Uterus (tissue), 4 donors: ENCODE measurements around the gene SLITRK2. TPM values are rescaled to one million over a fixed set of nuclear protein-coding genes. Genes with fewer than 3 reads are reported as not detected.

ENCODE experiments used
- DNase-seq, 2 donors: peaks; one replicate each; pipeline ENCODE4 v3.0.0-alpha.2; 2019 to 2020
- H3K27ac ChIP-seq, 2 donors: fragments of 200-600 bp; sonication (generic); 1 replicate in 1 of 2; 2 replicates in 1 of 2; pipeline ENCODE4 v1.5.1; 2016 to 2018
- H3K27me3 ChIP-seq, 2 donors: fragments of 200-600 bp; sonication (generic); one replicate each; pipeline ENCODE4 v1.5.1; 2018 to 2019; ENCODE audit warnings: control low read depth in 1 of 2
- H3K36me3 ChIP-seq, 2 donors: fragments of 200-600 bp; sonication (generic); one replicate each; pipeline ENCODE4 v1.5.1; 2019; ENCODE audit warnings: control low read depth in 1 of 2
- H3K4me1 ChIP-seq, 2 donors: fragments of 200-600 bp; sonication (generic); one replicate each; pipeline ENCODE4 v1.5.1; 2018 to 2019; ENCODE audit warnings: control low read depth in 1 of 2
- H3K4me3 ChIP-seq, 2 donors: fragments of 200-600 bp; sonication (generic); 1 replicate in 1 of 2; 2 replicates in 1 of 2; pipeline ENCODE4 v1.5.1; 2018 to 2019; ENCODE audit warnings: mild to moderate bottlenecking in 1 of 2
- H3K9me3 ChIP-seq, 2 donors: fragments of 200-600 bp; sonication (generic); one replicate each; pipeline ENCODE4 v1.5.1; 2019; ENCODE audit warnings: control low read depth in 1 of 2
- CTCF ChIP-seq, 4 experiments: fragments of 200-600 bp in 2 of 4; fragments of 450-650 bp in 2 of 4; sonication (generic) in 2 of 4; IDR thresholded peaks; one replicate each; pipeline ENCODE4 v1.5.1; 2016 to 2019; ENCODE audit warnings: antibody characterized with exemption in 4 of 4, mild to moderate bottlenecking in 2 of 4, moderate library complexity in 1 of 4
- POLR2A ChIP-seq, 2 donors: fragments of 450-650 bp; IDR thresholded peaks; one replicate each; pipeline ENCODE4 v1.6.1; 2016; ENCODE audit warnings: antibody characterized with exemption in 2 of 2, mild to moderate bottlenecking in 1 of 2, moderate library complexity in 1 of 2
- intact Hi-C: fragments of 100-400 bp; cut with DNase I; formaldehyde crosslinking; loops from one replicate; pipeline ENCODE4 v1.15.1; 2023; ENCODE audit warnings: low total_unique reads
- small RNA-seq: library from RNA; depleted of rRNA; stranded (forward); fragments of <200 nt; gene quantifications from one replicate; pipeline ENCODE3, GENCODE V24; 2016
- total RNA-seq, 4 donors: library from RNA; depleted of rRNA in 3 of 4; stranded (reverse); fragments of >200 nt in 3 of 4; gene quantifications; one replicate each; pipeline versions ENCODE4 v1.1.0 to v1.2.4, GENCODE V29; 2014 to 2023
- donor health status: DM: yes; HTN: yes; CAD: no.

SLITRK2 gene
- total RNA-seq, 4 donors from 2014 or later, result 0.37 to 2.1 (median 0.59) TPM; not detected in 1

GRCh38 chrX:145853181-145853580 is 35.6 kb downstream of the SLITRK2 start:
- DNase-seq, result no peak
- H3K4me1 ChIP-seq, result no peaks in the 10 kb centered on the region
- intact Hi-C loops, result no loop called here
- no peaks in the 10 kb centered on the region for H3K9me3 ChIP-seq
- H3K27ac ChIP-seq, result no peak overlapping the region
- TF ChIP-seq POLR2A (IDR thresholded peaks at IDR 0.05) (no peak), CTCF (IDR thresholded peaks at IDR 0.05) (no peak)
- no peak overlapping the region for H3K4me3 ChIP-seq
- H3K27me3 ChIP-seq, result no peaks in the 10 kb centered on the region
- H3K36me3 ChIP-seq, result no peaks in the 10 kb centered on the region

- no peak for TF ChIP-seq CTCF (IDR thresholded peaks at IDR 0.05)
- TF ChIP-seq POLR2A (IDR thresholded peaks at IDR 0.05), result no peak
- DNase-seq, result no peak
- Histone ChIP-seq H3K27ac (no peak overlapping the region), H3K4me3 (no peak overlapping the region), H3K27me3 (no peaks in the 10 kb centered on the region), H3K36me3 (no peaks in the 10 kb centered on the region), H3K9me3 (no peaks in the 10 kb centered on the region), H3K4me1 (no peaks in the 10 kb centered on the region)
- intact Hi-C loops, result no loop called here
These were observed 38.6 kb downstream of the SLITRK2 start for GRCh38 chrX:145856181-145856580.

- no peak for DNase-seq
- no peaks in the 10 kb centered on the region for H3K4me1 ChIP-seq
- no peak overlapping the region for H3K4me3 ChIP-seq
- intact Hi-C loops, result no loop called here
- H3K27me3 ChIP-seq, result no peaks in the 10 kb centered on the region
- no peak for TF ChIP-seq POLR2A (IDR thresholded peaks at IDR 0.05)
- TF ChIP-seq CTCF (IDR thresholded peaks at IDR 0.05), result no peak
- no peaks in the 10 kb centered on the region for H3K9me3 ChIP-seq
- H3K36me3 ChIP-seq, result no peaks in the 10 kb centered on the region
- no peak overlapping the region for H3K27ac ChIP-seq
These were observed 44.2 kb downstream of the SLITRK2 start for GRCh38 chrX:145861818-145862217.

GRCh38 chrX:145865082-145865481 is 47.5 kb downstream of the SLITRK2 start:
- Histone ChIP-seq H3K36me3 (no peaks in the 10 kb centered on the region), H3K27ac (no peak overlapping the region), H3K27me3 (no peaks in the 10 kb centered on the region), H3K4me1 (no peaks in the 10 kb centered on the region), H3K4me3 (no peak overlapping the region), H3K9me3 (no peaks in the 10 kb centered on the region)
- TF ChIP-seq POLR2A (IDR thresholded peaks at IDR 0.05) (no peak), CTCF (IDR thresholded peaks at IDR 0.05) (no peak)
- intact Hi-C loops, result no loop called here
- no peak for DNase-seq

Small RNA genes within 50 kb of the gene (small RNA-seq; reads per million reads assigned to genes)
- gene AL109653.1, result not detected
